Ramos (cell line): Measurements from ENCODE around the gene PDE11A.
"Not testable (repeated sequence)": the region's sequence is repeated elsewhere in the genome, so short reads cannot be mapped to it uniquely, and the experiment has no call there.

Experiments
- in situ Hi-C: fragments of 300-500 bp; cut with MboI; formaldehyde crosslinking; loops from one replicate; pipeline ENCODE4 v1.14.3; 2022; ENCODE audit warnings: low sequenced_read_pairs; ENCODE audit not compliant: unreplicated experiment

PDE11A gene

GRCh38 chr2:178076130-178076529, 3.6 kb upstream of the PDE11A start:
- in situ Hi-C loops, result no loop called here

- in situ Hi-C loops, result no loop called here
Observed at GRCh38 chr2:178075006-178075326, 2.4 kb upstream of the PDE11A start.

- in situ Hi-C loops, result no loop called here
Observed at GRCh38 chr2:178074123-178075005, 1.8 kb upstream of the PDE11A start.

- in situ Hi-C loops, result no loop called here
Observed at GRCh38 chr2:178072000-178072382, 586 bp downstream of the PDE11A start.

- in situ Hi-C loops, result no loop called here
Observed at GRCh38 chr2:178070824-178071223, 1.8 kb downstream of the PDE11A start.

GRCh38 chr2:178069551-178069950, 3.0 kb downstream of the PDE11A start:
- in situ Hi-C loops, result no loop called here

GRCh38 chr2:178068823-178069454, 3.6 kb downstream of the PDE11A start:
- in situ Hi-C loops, result no loop called here

- in situ Hi-C loops, result no loop called here
Observed at GRCh38 chr2:178066890-178067669, 5.5 kb downstream of the PDE11A start.

- in situ Hi-C loops, result no loop called here
Observed at GRCh38 chr2:178066324-178066723, 6.3 kb downstream of the PDE11A start.

GRCh38 chr2:178059681-178060080, 12.9 kb downstream of the PDE11A start:
- in situ Hi-C loops, result no loop called here

GRCh38 chr2:178059111-178059510, 13.5 kb downstream of the PDE11A start:
- in situ Hi-C loops, result no loop called here

- in situ Hi-C loops, result no loop called here
Observed at GRCh38 chr2:178057179-178057680, 15.3 kb downstream of the PDE11A start.

GRCh38 chr2:178056345-178056744, 16.2 kb downstream of the PDE11A start:
- in situ Hi-C loops, result no loop called here

GRCh38 chr2:178051257-178051656, 21.3 kb downstream of the PDE11A start:
- in situ Hi-C loops, result not testable (repeated sequence)

GRCh38 chr2:178047391-178047790, 25.2 kb downstream of the PDE11A start:
- in situ Hi-C loops, result no loop called here

- in situ Hi-C loops, result no loop called here
Observed at GRCh38 chr2:178044836-178045235, 27.7 kb downstream of the PDE11A start.

- in situ Hi-C loops, result no loop called here
Observed at GRCh38 chr2:178043266-178043665, 29.3 kb downstream of the PDE11A start.

GRCh38 chr2:178033583-178033982, 39.0 kb downstream of the PDE11A start:
- in situ Hi-C loops, result not testable (repeated sequence)

- in situ Hi-C loops, result no loop called here
Observed at GRCh38 chr2:178029342-178029741, 43.2 kb downstream of the PDE11A start.

- in situ Hi-C loops, result no loop called here
Observed at GRCh38 chr2:178025551-178026185, 46.9 kb downstream of the PDE11A start.
